ENCODE data around the gene ZNF532.

ZNF532 gene

GRCh38 chr18:58892488-58892887 is 27.8 kb downstream of the ZNF532 start:
- Histone ChIP-seq H4K8ac (ENCODE audit: low read depth, low read length) (peak overlapping the region; percentile 56), H3K23ac (ENCODE audit: low read length) (no peak overlapping the region), H4K12ac (ENCODE audit: low read depth, low read length) (no peak overlapping the region), H4K91ac (ENCODE audit: low read depth, low read length) (peak overlapping the region; percentile 65), H3K18ac (ENCODE audit: low read length) (no peak overlapping the region), H3K4me3 (ENCODE audit: low read depth, low read length) (no peak overlapping the region), H3K14ac (ENCODE audit: low read length) (no peak overlapping the region), H3K27ac (ENCODE audit: low read depth, low read length) (no peak overlapping the region), H2BK12ac (ENCODE audit: low read length) (peak overlapping the region; percentile 61), H2BK120ac (ENCODE audit: insufficient read depth, low read length, poor library complexity) (peak overlapping the region; percentile 11), H2AFZ (ENCODE audit: insufficient read depth, low read length, poor library complexity) (no peak overlapping the region), H2BK5ac (ENCODE audit: low read depth, low read length, poor library complexity) (no peak overlapping the region), H3K36me3 (ENCODE audit: control insufficient read depth in 1 of 2, insufficient read depth in 2 of 2, low read length in 2 of 2) (peaks cover 5 to 11% of the 10 kb centered on the region in 2 experiments), H3K79me2 (ENCODE audit: control insufficient read depth, insufficient read depth, low read length, poor library complexity) (peaks cover 11% of the 10 kb centered on the region), H3K9me3 (ENCODE audit: insufficient read depth, low read depth, low read length) (no peaks in the 10 kb centered on the region), H3K4me2 (ENCODE audit: low read length) (no peak overlapping the region), H3K79me1 (ENCODE audit: low read length) (peaks cover 26% of the 10 kb centered on the region), H2AK5ac (ENCODE audit: low read length) (no peak overlapping the region), H3K27me3 (ENCODE audit: insufficient read depth, low read length) (no peaks in the 10 kb centered on the region), H3K4me1 (ENCODE audit: control insufficient read depth in 1 of 2, insufficient read depth in 2 of 2, low read length in 2 of 2) (peaks cover 24% of the 10 kb centered on the region in 2 experiments), H3K9ac (ENCODE audit: low read length) (no peak overlapping the region), H3K4ac (ENCODE audit: low read depth, low read length) (peak overlapping the region; percentile 40)
- no CpG with 5 or more reads among the region's 6 CpGs for WGBS (ENCODE audit: extremely low coverage, insufficient coverage, insufficient read length)
- DNase-seq, result no peak

GRCh38 chr18:58893388-58894099 is 28.9 kb downstream of the ZNF532 start:
- Histone ChIP-seq H4K91ac (ENCODE audit: low read depth, low read length) (peak overlapping the region; percentile 88), H3K4ac (ENCODE audit: low read depth, low read length) (peak overlapping the region; percentile 95), H3K9me3 (ENCODE audit: insufficient read depth, low read depth, low read length) (no peaks in the 10 kb centered on the region), H3K27me3 (ENCODE audit: insufficient read depth, low read length) (no peaks in the 10 kb centered on the region), H3K18ac (ENCODE audit: low read length) (peak overlapping the region; percentile 64), H4K8ac (ENCODE audit: low read depth, low read length) (peak overlapping the region; percentile 59), H3K27ac (ENCODE audit: low read depth, low read length) (peak overlapping the region; percentile 36), H4K12ac (ENCODE audit: low read depth, low read length) (peak overlapping the region; percentile 60), H3K14ac (ENCODE audit: low read length) (peak overlapping the region; percentile 55), H3K79me1 (ENCODE audit: low read length) (peaks cover 26% of the 10 kb centered on the region), H2BK12ac (ENCODE audit: low read length) (peak overlapping the region; percentile 92), H3K4me1 (ENCODE audit: control insufficient read depth in 1 of 2, insufficient read depth in 2 of 2, low read length in 2 of 2) (peaks cover 24 to 27% of the 10 kb centered on the region in 2 experiments), H2BK5ac (ENCODE audit: low read depth, low read length, poor library complexity) (no peak overlapping the region), H3K79me2 (ENCODE audit: control insufficient read depth, insufficient read depth, low read length, poor library complexity) (peaks cover 12% of the 10 kb centered on the region), H3K4me2 (ENCODE audit: low read length) (no peak overlapping the region), H3K4me3 (ENCODE audit: low read depth, low read length) (no peak overlapping the region), H3K36me3 (ENCODE audit: control insufficient read depth in 1 of 2, insufficient read depth in 2 of 2, low read length in 2 of 2) (peaks cover 7 to 10% of the 10 kb centered on the region in 2 experiments), H3K9ac (ENCODE audit: low read length) (no peak overlapping the region), H2BK120ac (ENCODE audit: insufficient read depth, low read length, poor library complexity) (peak overlapping the region; percentile 72), H2AFZ (ENCODE audit: insufficient read depth, low read length, poor library complexity) (no peak overlapping the region), H3K23ac (ENCODE audit: low read length) (no peak overlapping the region), H2AK5ac (ENCODE audit: low read length) (peak overlapping the region; percentile 89)
- no peak for DNase-seq
- no CpG with 5 or more reads among the region's 12 CpGs for WGBS (ENCODE audit: extremely low coverage, insufficient coverage, insufficient read length)

GRCh38 chr18:58894930-58895329 is 30.3 kb downstream of the ZNF532 start:
- Histone ChIP-seq H3K4me1 (ENCODE audit: control insufficient read depth in 1 of 2, insufficient read depth in 2 of 2, low read length in 2 of 2) (peaks cover 24 to 31% of the 10 kb centered on the region in 2 experiments), H2AFZ (ENCODE audit: insufficient read depth, low read length, poor library complexity) (no peak overlapping the region), H2BK12ac (ENCODE audit: low read length) (peak overlapping the region; percentile 51), H3K18ac (ENCODE audit: low read length) (peak overlapping the region; percentile 49), H4K91ac (ENCODE audit: low read depth, low read length) (peak overlapping the region; percentile 36), H3K9me3 (ENCODE audit: insufficient read depth, low read depth, low read length) (no peaks in the 10 kb centered on the region), H3K14ac (ENCODE audit: low read length) (peak overlapping the region; percentile 64), H3K36me3 (ENCODE audit: control insufficient read depth in 1 of 2, insufficient read depth in 2 of 2, low read length in 2 of 2) (peaks cover 11% of the 10 kb centered on the region in 2 experiments), H3K9ac (ENCODE audit: low read length) (no peak overlapping the region), H3K27me3 (ENCODE audit: insufficient read depth, low read length) (no peaks in the 10 kb centered on the region), H3K4ac (ENCODE audit: low read depth, low read length) (peak overlapping the region; percentile 71), H3K4me3 (ENCODE audit: low read depth, low read length) (no peak overlapping the region), H3K4me2 (ENCODE audit: low read length) (no peak overlapping the region), H4K12ac (ENCODE audit: low read depth, low read length) (no peak overlapping the region), H2AK5ac (ENCODE audit: low read length) (peak overlapping the region; percentile 75), H4K8ac (ENCODE audit: low read depth, low read length) (peak overlapping the region; percentile 54), H3K79me1 (ENCODE audit: low read length) (peaks cover 32% of the 10 kb centered on the region), H2BK120ac (ENCODE audit: insufficient read depth, low read length, poor library complexity) (peak overlapping the region; percentile 41), H2BK5ac (ENCODE audit: low read depth, low read length, poor library complexity) (peak overlapping the region; percentile 32), H3K79me2 (ENCODE audit: control insufficient read depth, insufficient read depth, low read length, poor library complexity) (peaks cover 16% of the 10 kb centered on the region), H3K23ac (ENCODE audit: low read length) (no peak overlapping the region), H3K27ac (ENCODE audit: low read depth, low read length) (peak overlapping the region; percentile 95)
- WGBS (ENCODE audit: extremely low coverage, insufficient coverage, insufficient read length), result no CpG with 5 or more reads among the region's 6 CpGs
- DNase-seq, result no peak

- peak overlapping the region; percentile 7 for H3K4ac ChIP-seq (ENCODE audit: low read depth, low read length)
- no peak overlapping the region for H2AFZ ChIP-seq (ENCODE audit: insufficient read depth, low read length, poor library complexity)
- no CpG with 5 or more reads among the region's 6 CpGs for WGBS (ENCODE audit: extremely low coverage, insufficient coverage, insufficient read length)
- H2BK120ac ChIP-seq (ENCODE audit: insufficient read depth, low read length, poor library complexity), result peak overlapping the region; percentile 35
- H3K4me1 ChIP-seq (ENCODE audit: control insufficient read depth in 1 of 2, insufficient read depth in 2 of 2, low read length in 2 of 2), result peaks cover 24 to 33% of the 10 kb centered on the region in 2 experiments
- H3K27ac ChIP-seq (ENCODE audit: low read depth, low read length), result peak overlapping the region; percentile 95
- H3K23ac ChIP-seq (ENCODE audit: low read length), result no peak overlapping the region
- DNase-seq, result no peak
- H3K4me3 ChIP-seq (ENCODE audit: low read depth, low read length), result no peak overlapping the region
- H2BK12ac ChIP-seq (ENCODE audit: low read length), result peak overlapping the region; percentile 61
- peak overlapping the region; percentile 57 for H4K8ac ChIP-seq (ENCODE audit: low read depth, low read length)
- peak overlapping the region; percentile 55 for H2BK5ac ChIP-seq (ENCODE audit: low read depth, low read length, poor library complexity)
- H3K4me2 ChIP-seq (ENCODE audit: low read length), result no peak overlapping the region
- peak overlapping the region; percentile 28 for H3K18ac ChIP-seq (ENCODE audit: low read length)
- H3K79me1 ChIP-seq (ENCODE audit: low read length), result peaks cover 34% of the 10 kb centered on the region
- H4K91ac ChIP-seq (ENCODE audit: low read depth, low read length), result peak overlapping the region; percentile 78
- peaks cover 11 to 13% of the 10 kb centered on the region in 2 experiments for H3K36me3 ChIP-seq (ENCODE audit: control insufficient read depth in 1 of 2, insufficient read depth in 2 of 2, low read length in 2 of 2)
- H3K27me3 ChIP-seq (ENCODE audit: insufficient read depth, low read length), result no peaks in the 10 kb centered on the region
- H3K14ac ChIP-seq (ENCODE audit: low read length), result peak overlapping the region; percentile 25
- no peak overlapping the region for H3K9ac ChIP-seq (ENCODE audit: low read length)
- peak overlapping the region; percentile 67 for H2AK5ac ChIP-seq (ENCODE audit: low read length)
- no peak overlapping the region for H4K12ac ChIP-seq (ENCODE audit: low read depth, low read length)
- peaks cover 16% of the 10 kb centered on the region for H3K79me2 ChIP-seq (ENCODE audit: control insufficient read depth, insufficient read depth, low read length, poor library complexity)
- no peaks in the 10 kb centered on the region for H3K9me3 ChIP-seq (ENCODE audit: insufficient read depth, low read depth, low read length)
Observed at GRCh38 chr18:58895385-58895784, 30.7 kb downstream of the ZNF532 start.
